C4-2B (cell line): ENCODE measurements around the gene LRMDA.

Experiments used
- ZFX ChIP-seq: fragments of 450-650 bp; IDR thresholded peaks from 2 replicates; pipeline ENCODE4 v1.6.1; 2017
- TF ChIP-seq, protein P1 (sequence below): fragments of 450-650 bp; conservative IDR thresholded peaks from 2 replicates; pipeline ENCODE4 v1.5.1; 2017; ENCODE audit warnings: mild to moderate bottlenecking

DNA sequence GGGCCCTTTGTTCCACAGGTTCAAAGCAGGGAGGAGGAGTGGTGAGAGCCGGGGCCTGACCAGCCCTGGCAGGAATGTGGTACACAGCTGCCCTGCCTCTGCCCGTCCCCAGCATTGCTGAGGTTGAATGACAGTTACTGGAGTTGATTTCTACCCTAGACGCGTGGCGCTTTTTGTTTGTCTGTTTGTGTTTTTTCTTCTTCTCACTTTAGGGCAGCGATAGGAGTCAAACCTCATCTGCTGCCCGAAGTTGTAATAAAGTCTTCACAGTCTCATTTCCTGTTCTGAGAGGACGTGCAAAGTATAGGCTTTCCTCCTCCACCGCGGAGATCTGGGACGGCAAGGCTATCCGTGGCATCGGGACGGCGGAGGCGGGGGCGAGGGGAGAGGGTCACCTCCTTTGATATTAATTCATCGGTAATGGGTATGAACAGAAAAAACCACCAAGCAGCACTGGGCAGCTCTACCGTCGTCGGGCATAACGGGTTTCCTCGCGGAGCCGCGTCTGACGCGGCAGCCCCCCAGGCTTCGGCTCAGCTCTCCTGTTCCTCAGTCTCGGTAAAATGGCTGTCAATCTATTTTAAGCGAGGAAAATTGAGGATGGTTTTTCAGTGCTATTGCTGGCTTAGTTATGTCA, 160.8 kb downstream of the LRMDA start:
- TF ChIP-seq, protein P1, sequence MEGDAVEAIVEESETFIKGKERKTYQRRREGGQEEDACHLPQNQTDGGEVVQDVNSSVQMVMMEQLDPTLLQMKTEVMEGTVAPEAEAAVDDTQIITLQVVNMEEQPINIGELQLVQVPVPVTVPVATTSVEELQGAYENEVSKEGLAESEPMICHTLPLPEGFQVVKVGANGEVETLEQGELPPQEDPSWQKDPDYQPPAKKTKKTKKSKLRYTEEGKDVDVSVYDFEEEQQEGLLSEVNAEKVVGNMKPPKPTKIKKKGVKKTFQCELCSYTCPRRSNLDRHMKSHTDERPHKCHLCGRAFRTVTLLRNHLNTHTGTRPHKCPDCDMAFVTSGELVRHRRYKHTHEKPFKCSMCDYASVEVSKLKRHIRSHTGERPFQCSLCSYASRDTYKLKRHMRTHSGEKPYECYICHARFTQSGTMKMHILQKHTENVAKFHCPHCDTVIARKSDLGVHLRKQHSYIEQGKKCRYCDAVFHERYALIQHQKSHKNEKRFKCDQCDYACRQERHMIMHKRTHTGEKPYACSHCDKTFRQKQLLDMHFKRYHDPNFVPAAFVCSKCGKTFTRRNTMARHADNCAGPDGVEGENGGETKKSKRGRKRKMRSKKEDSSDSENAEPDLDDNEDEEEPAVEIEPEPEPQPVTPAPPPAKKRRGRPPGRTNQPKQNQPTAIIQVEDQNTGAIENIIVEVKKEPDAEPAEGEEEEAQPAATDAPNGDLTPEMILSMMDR: no peak
- TF ChIP-seq ZFX: no peak
